Measurements from ENCODE around the gene SLC25A10. TPM values are rescaled to one million over a fixed set of nuclear protein-coding genes. Genes with fewer than 3 reads are reported as not detected.

Gene SLC25A10
- total RNA-seq, 4 donors from 2014 or later, result 5.6 to 11.3 (median 7.6) TPM; not detected in 1

- no peaks in the 10 kb centered on the region for H3K9me3 ChIP-seq
- no peak overlapping the region for H3K4me3 ChIP-seq
- intact Hi-C loops (cut with DNase I; ENCODE audit: low total_unique reads), result no loop called here
- no peaks in the 10 kb centered on the region for H3K36me3 ChIP-seq
- TF ChIP-seq CTCF (IDR thresholded peaks at IDR 0.05), result no peak
- TF ChIP-seq POLR2A (IDR thresholded peaks at IDR 0.05), result no peak
- H3K4me1 ChIP-seq, result no peaks in the 10 kb centered on the region
- H3K27me3 ChIP-seq, result no peaks in the 10 kb centered on the region
- no peak overlapping the region for H3K27ac ChIP-seq
- DNase-seq, result no peak
These were observed 13.4 kb downstream of the SLC25A10 start for GRCh38 chr17:81725439-81725838.

- TF ChIP-seq POLR2A (IDR thresholded peaks at IDR 0.05) (no peak), CTCF (IDR thresholded peaks at IDR 0.05) (no peak)
- Histone ChIP-seq H3K4me3 (no peak overlapping the region), H3K27me3 (no peaks in the 10 kb centered on the region), H3K27ac (no peak overlapping the region), H3K9me3 (no peaks in the 10 kb centered on the region), H3K36me3 (no peaks in the 10 kb centered on the region), H3K4me1 (no peaks in the 10 kb centered on the region)
- no peak for DNase-seq
- intact Hi-C loops (cut with DNase I; ENCODE audit: low total_unique reads), result no loop called here
These were observed 13.9 kb downstream of the SLC25A10 start for GRCh38 chr17:81726004-81726403.

GRCh38 chr17:81727324-81728031 is 15.4 kb downstream of the SLC25A10 start:
- TF ChIP-seq CTCF (IDR thresholded peaks at IDR 0.05) (no peak), POLR2A (IDR thresholded peaks at IDR 0.05) (no peak)
- H3K4me3 ChIP-seq, result no peak overlapping the region
- H3K9me3 ChIP-seq, result no peaks in the 10 kb centered on the region
- no peak for DNase-seq
- H3K27me3 ChIP-seq, result peaks cover 0 to 2% of the 10 kb centered on the region in 2 donors
- no peaks in the 10 kb centered on the region for H3K4me1 ChIP-seq
- intact Hi-C loops (cut with DNase I; ENCODE audit: low total_unique reads), result no loop called here
- H3K36me3 ChIP-seq, result no peaks in the 10 kb centered on the region
- no peak overlapping the region for H3K27ac ChIP-seq

GRCh38 chr17:81733507-81734404 is 21.7 kb downstream of the SLC25A10 start:
- intact Hi-C loops (cut with DNase I; ENCODE audit: low total_unique reads), result no loop called here
- Histone ChIP-seq H3K27ac (no peak overlapping the region), H3K36me3 (no peaks in the 10 kb centered on the region), H3K4me1 (no peaks in the 10 kb centered on the region), H3K9me3 (no peaks in the 10 kb centered on the region), H3K27me3 (peaks cover 0 to 2% of the 10 kb centered on the region in 2 donors), H3K4me3 (no peak overlapping the region)
- peak; percentile 52 to 65 for DNase-seq
- TF ChIP-seq POLR2A (IDR thresholded peaks at IDR 0.05) (no peak), CTCF (IDR thresholded peaks at IDR 0.05) (peak; percentile 39 to 86 (median 77))
